ENCODE data around the gene CAVIN4. TPM values are rescaled to one million over a fixed set of nuclear protein-coding genes. Genes with fewer than 3 reads are reported as not detected.

CAVIN4 gene
- total and polyA plus RNA-seq, 2 experiments from 2014 or later, result 0.53 to 1.0 TPM

DNA sequence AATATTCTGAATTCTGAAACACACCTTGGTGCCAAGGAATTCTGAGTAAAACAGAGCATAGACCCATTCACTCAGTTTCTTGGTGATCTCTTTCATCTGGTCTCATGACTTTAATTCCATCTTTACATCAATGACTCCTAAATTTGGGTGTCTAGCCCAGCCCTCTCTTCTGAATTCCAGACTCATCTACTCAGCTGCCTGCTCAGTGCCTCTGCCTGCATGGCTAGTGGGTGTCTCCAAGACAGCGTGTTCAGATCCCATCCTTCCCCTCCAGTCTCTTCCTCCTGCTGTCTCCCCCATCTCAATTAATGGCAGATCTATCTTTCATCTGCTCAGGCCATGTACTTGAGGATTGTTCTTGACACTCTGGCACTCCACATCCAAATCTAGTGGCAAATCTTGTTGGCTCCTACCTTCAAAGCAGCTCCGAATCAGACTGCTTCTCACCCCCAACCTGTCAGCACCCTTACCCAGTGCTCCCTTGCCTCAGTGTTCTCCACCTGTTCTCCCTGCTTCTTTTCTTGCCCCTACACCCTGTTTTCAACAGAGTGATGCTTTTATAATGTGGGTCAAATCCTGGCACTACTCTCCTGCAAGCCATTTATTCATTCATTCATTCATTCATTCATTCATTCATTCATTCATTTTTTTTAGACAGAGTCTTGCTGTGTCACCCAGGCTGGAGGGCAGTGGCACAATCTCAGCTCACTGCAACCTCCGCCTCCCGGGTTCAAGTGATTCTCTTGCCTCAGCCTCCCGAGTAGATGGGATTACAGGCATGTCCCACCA, 5.3 kb downstream of the CAVIN4 start:
- no peaks in the 10 kb centered on the region for H3K9me3 ChIP-seq (ENCODE audit: low read depth)
- no peaks in the 10 kb centered on the region for H3K36me3 ChIP-seq (replicated peaks; ENCODE audit: insufficient read depth, low read depth)
- no peaks in the 10 kb centered on the region for H3K27me3 ChIP-seq
- H3K4me1 ChIP-seq (ENCODE audit: insufficient read depth), result no peaks in the 10 kb centered on the region
- H3K27ac ChIP-seq, result no peak overlapping the region
- DNase-seq (ENCODE audit: low spot score), result no peak
- no peak overlapping the region for H3K4me3 ChIP-seq
- no peak overlapping the region for H2AFZ ChIP-seq
- no peak overlapping the region for H3K4me2 ChIP-seq
- no peaks in the 10 kb centered on the region for H3K79me2 ChIP-seq
- H4K20me1 ChIP-seq (ENCODE audit: insufficient read depth, poor library complexity, severe bottlenecking), result no peaks in the 10 kb centered on the region
- H3K9me2 ChIP-seq (replicated peaks; ENCODE audit: insufficient read depth), result no peaks in the 10 kb centered on the region
- no peak for TF ChIP-seq EZH2phosphoT487 (IDR thresholded peaks at IDR 0.05; ENCODE audit: low read depth, severe bottlenecking, unreplicated experiment)
- TF ChIP-seq EZH2 (IDR thresholded peaks at IDR 0.05; ENCODE audit: borderline replicate concordance), result no peak
- TF ChIP-seq, protein P1, sequence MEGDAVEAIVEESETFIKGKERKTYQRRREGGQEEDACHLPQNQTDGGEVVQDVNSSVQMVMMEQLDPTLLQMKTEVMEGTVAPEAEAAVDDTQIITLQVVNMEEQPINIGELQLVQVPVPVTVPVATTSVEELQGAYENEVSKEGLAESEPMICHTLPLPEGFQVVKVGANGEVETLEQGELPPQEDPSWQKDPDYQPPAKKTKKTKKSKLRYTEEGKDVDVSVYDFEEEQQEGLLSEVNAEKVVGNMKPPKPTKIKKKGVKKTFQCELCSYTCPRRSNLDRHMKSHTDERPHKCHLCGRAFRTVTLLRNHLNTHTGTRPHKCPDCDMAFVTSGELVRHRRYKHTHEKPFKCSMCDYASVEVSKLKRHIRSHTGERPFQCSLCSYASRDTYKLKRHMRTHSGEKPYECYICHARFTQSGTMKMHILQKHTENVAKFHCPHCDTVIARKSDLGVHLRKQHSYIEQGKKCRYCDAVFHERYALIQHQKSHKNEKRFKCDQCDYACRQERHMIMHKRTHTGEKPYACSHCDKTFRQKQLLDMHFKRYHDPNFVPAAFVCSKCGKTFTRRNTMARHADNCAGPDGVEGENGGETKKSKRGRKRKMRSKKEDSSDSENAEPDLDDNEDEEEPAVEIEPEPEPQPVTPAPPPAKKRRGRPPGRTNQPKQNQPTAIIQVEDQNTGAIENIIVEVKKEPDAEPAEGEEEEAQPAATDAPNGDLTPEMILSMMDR (IDR thresholded peaks at IDR 0.05; ENCODE audit: poor library complexity), result no peak
- WGBS (ENCODE audit: low lambda C conversion rate, missing lambda C conversion rate), result 94% methylated on average over 5 of the region's 5 CpGs

DNA sequence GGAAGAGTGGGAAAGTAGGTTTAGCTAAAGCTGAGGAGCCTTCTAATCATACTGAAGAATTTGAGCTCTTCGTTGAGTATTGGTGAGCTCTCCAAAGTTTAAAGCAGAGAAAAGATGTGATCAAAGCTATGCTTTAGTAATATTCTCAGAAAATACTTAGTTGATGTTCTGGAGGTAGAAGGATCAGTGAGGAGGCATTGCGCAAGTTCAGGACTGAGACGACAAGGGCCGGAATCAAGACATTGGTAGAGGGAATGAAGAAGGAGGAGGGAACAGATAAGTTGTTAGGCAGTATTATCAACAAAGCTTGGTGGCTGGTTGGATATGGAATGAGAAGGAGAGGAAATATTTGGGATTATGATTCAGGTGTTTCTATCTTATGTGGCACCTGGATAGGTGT, 7.1 kb downstream of the CAVIN4 start:
- TF ChIP-seq EZH2 (IDR thresholded peaks at IDR 0.05; ENCODE audit: borderline replicate concordance), result no peak
- TF ChIP-seq, protein P1 (IDR thresholded peaks at IDR 0.05; ENCODE audit: poor library complexity), result no peak
- no peak for TF ChIP-seq EZH2phosphoT487 (IDR thresholded peaks at IDR 0.05; ENCODE audit: low read depth, severe bottlenecking, unreplicated experiment)
- Histone ChIP-seq H3K9me2 (replicated peaks; ENCODE audit: insufficient read depth) (no peaks in the 10 kb centered on the region), H3K4me1 (ENCODE audit: insufficient read depth) (no peaks in the 10 kb centered on the region)

DNA sequence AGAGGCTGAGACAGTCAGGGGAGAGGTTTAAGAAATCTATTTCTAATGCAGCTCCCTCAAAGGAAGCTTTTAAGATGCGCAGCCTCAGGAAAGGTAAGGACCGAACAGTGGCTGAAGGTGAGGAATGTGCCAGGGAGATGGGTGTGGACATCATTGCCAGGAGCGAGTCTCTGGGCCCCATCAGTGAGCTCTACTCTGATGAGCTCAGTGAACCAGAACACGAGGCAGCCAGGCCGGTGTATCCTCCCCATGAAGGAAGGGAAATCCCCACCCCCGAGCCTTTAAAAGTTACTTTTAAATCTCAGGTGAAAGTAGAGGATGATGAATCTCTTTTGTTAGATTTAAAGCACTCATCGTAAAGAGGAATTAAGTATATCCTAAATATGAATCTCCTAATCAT, 8.2 kb downstream of the CAVIN4 start:
- H3K27me3 ChIP-seq, result no peaks in the 10 kb centered on the region
- TF ChIP-seq EZH2phosphoT487 (IDR thresholded peaks at IDR 0.05; ENCODE audit: low read depth, severe bottlenecking, unreplicated experiment), result no peak
- TF ChIP-seq, protein P1 (IDR thresholded peaks at IDR 0.05; ENCODE audit: poor library complexity), result no peak
- H4K20me1 ChIP-seq (ENCODE audit: insufficient read depth, poor library complexity, severe bottlenecking), result no peaks in the 10 kb centered on the region
- no peaks in the 10 kb centered on the region for H3K4me1 ChIP-seq (ENCODE audit: insufficient read depth)
- H3K9me2 ChIP-seq (replicated peaks; ENCODE audit: insufficient read depth), result no peaks in the 10 kb centered on the region
- no peaks in the 10 kb centered on the region for H3K36me3 ChIP-seq (replicated peaks; ENCODE audit: insufficient read depth, low read depth)
- no peaks in the 10 kb centered on the region for H3K79me2 ChIP-seq
- H2AFZ ChIP-seq, result no peak overlapping the region
- no peak for DNase-seq (ENCODE audit: low spot score)
- H3K9me3 ChIP-seq (ENCODE audit: low read depth), result no peaks in the 10 kb centered on the region
- no peak overlapping the region for H3K4me3 ChIP-seq
- WGBS (ENCODE audit: low lambda C conversion rate, missing lambda C conversion rate), result 92% methylated on average over 7 of the region's 7 CpGs
- H3K27ac ChIP-seq, result no peak overlapping the region
- no peak overlapping the region for H3K4me2 ChIP-seq

More for the DNA sequence above, 7.1 kb downstream of the CAVIN4 start:
- WGBS (ENCODE audit: low lambda C conversion rate, missing lambda C conversion rate), result 97% methylated on average over 4 of the region's 4 CpGs
- no peak overlapping the region for H3K27ac ChIP-seq
- no peaks in the 10 kb centered on the region for H4K20me1 ChIP-seq (ENCODE audit: insufficient read depth, poor library complexity, severe bottlenecking)
- no peak overlapping the region for H2AFZ ChIP-seq
- H3K79me2 ChIP-seq, result no peaks in the 10 kb centered on the region
- no peak overlapping the region for H3K4me2 ChIP-seq
- H3K36me3 ChIP-seq (replicated peaks; ENCODE audit: insufficient read depth, low read depth), result no peaks in the 10 kb centered on the region
- DNase-seq (ENCODE audit: low spot score), result no peak
- no peak overlapping the region for H3K4me3 ChIP-seq
- no peaks in the 10 kb centered on the region for H3K9me3 ChIP-seq (ENCODE audit: low read depth)
- no peaks in the 10 kb centered on the region for H3K27me3 ChIP-seq

All from hepatocyte (in vitro differentiated cells).